Measurements from ENCODE around the gene SPTBN1.

Gene SPTBN1

GRCh38 chr2:54603796-54604195 is 147.7 kb downstream of the SPTBN1 start:
- no peak for DNase-seq (ENCODE audit: low read depth in 2 of 2, low spot score in 1 of 2)

- no peak for DNase-seq (ENCODE audit: low read depth in 2 of 2, low spot score in 1 of 2)
Measured at GRCh38 chr2:54604871-54605270, 148.7 kb downstream of the SPTBN1 start.

- DNase-seq (ENCODE audit: low read depth in 2 of 2, low spot score in 1 of 2): no peak
Measured at GRCh38 chr2:54605836-54606235, 149.7 kb downstream of the SPTBN1 start.

- DNase-seq (ENCODE audit: low read depth in 2 of 2, low spot score in 1 of 2): no peak
Measured at GRCh38 chr2:54606393-54606958, 150.3 kb downstream of the SPTBN1 start.

GRCh38 chr2:54608224-54608623 is 152.1 kb downstream of the SPTBN1 start:
- no peak for DNase-seq (ENCODE audit: low read depth in 2 of 2, low spot score in 1 of 2)

- no peak for DNase-seq (ENCODE audit: low read depth in 2 of 2, low spot score in 1 of 2)
Measured at GRCh38 chr2:54609241-54609640, 153.1 kb downstream of the SPTBN1 start.

GRCh38 chr2:54609647-54610046 is 153.5 kb downstream of the SPTBN1 start:
- DNase-seq (ENCODE audit: low read depth in 2 of 2, low spot score in 1 of 2): no peak

- DNase-seq (ENCODE audit: low read depth in 2 of 2, low spot score in 1 of 2): no peak
Measured at GRCh38 chr2:54610700-54611099, 154.6 kb downstream of the SPTBN1 start.

- DNase-seq (ENCODE audit: low read depth in 2 of 2, low spot score in 1 of 2): no peak
Measured at GRCh38 chr2:54611830-54612545, 155.9 kb downstream of the SPTBN1 start.

GRCh38 chr2:54613386-54613785 is 157.3 kb downstream of the SPTBN1 start:
- DNase-seq (ENCODE audit: low read depth in 2 of 2, low spot score in 1 of 2): no peak

GRCh38 chr2:54613794-54614257 is 157.7 kb downstream of the SPTBN1 start:
- DNase-seq (ENCODE audit: low read depth in 2 of 2, low spot score in 1 of 2): no peak

GRCh38 chr2:54614819-54615218 is 158.7 kb downstream of the SPTBN1 start:
- DNase-seq (ENCODE audit: low read depth in 2 of 2, low spot score in 1 of 2): no peak

- DNase-seq (ENCODE audit: low read depth in 2 of 2, low spot score in 1 of 2): no peak
Measured at GRCh38 chr2:54615832-54616534, 159.9 kb downstream of the SPTBN1 start.

- DNase-seq (ENCODE audit: low read depth in 2 of 2, low spot score in 1 of 2): no peak
Measured at GRCh38 chr2:54617409-54617808, 161.3 kb downstream of the SPTBN1 start.

- no peak for DNase-seq (ENCODE audit: low read depth in 2 of 2, low spot score in 1 of 2)
Measured at GRCh38 chr2:54618646-54619565, 162.8 kb downstream of the SPTBN1 start.

- DNase-seq (ENCODE audit: low read depth in 2 of 2, low spot score in 1 of 2): no peak
Measured at GRCh38 chr2:54619660-54620231, 163.6 kb downstream of the SPTBN1 start.

- DNase-seq (ENCODE audit: low read depth in 2 of 2, low spot score in 1 of 2): no peak
Measured at GRCh38 chr2:54620948-54621347, 164.8 kb downstream of the SPTBN1 start.

GRCh38 chr2:54624591-54625071 is 168.5 kb downstream of the SPTBN1 start:
- DNase-seq (ENCODE audit: low read depth in 2 of 2, low spot score in 1 of 2): no peak

- DNase-seq (ENCODE audit: low read depth in 2 of 2, low spot score in 1 of 2): no peak
Measured at GRCh38 chr2:54626131-54626530, 170.0 kb downstream of the SPTBN1 start.

GRCh38 chr2:54626884-54627283 is 170.8 kb downstream of the SPTBN1 start:
- DNase-seq (ENCODE audit: low read depth in 2 of 2, low spot score in 1 of 2): no peak

- DNase-seq (ENCODE audit: low read depth in 2 of 2, low spot score in 1 of 2): no peak
Measured at GRCh38 chr2:54627973-54628372, 171.8 kb downstream of the SPTBN1 start.

Data from stimulated activated CD8-positive, alpha-beta memory T cell treated with anti-CD3 and anti-CD28 coated beads, Interleukin-4, amount 100 ng/mL, for 1 hour (primary cell).